Mesothelial cell of epicardium (in vitro differentiated cells): ENCODE data around the gene PCNX2. TPM values are rescaled to one million over a fixed set of nuclear protein-coding genes. Genes with fewer than 3 reads are reported as not detected.

ENCODE experiments used
- DNase-seq, 2 experiments: peaks; one replicate each; pipeline ENCODE4 v3.0.0; 2021; ENCODE audit warnings: low spot score in 2 of 2; ENCODE audit not compliant: unreplicated experiment in 2 of 2
- H3K27ac Mint-ChIP-seq: 2 replicates; pipeline ENCODE4 v1.8.0; 2021; ENCODE audit warnings: mixed read lengths
- H3K27me3 Mint-ChIP-seq: 2 replicates; pipeline ENCODE4 v1.8.0; 2021; ENCODE audit warnings: low read depth, mixed read lengths
- H3K36me3 Mint-ChIP-seq: 2 replicates; pipeline ENCODE4 v1.8.0; 2021; ENCODE audit warnings: mixed read lengths
- H3K4me1 Mint-ChIP-seq: 2 replicates; pipeline ENCODE4 v1.8.0; 2021; ENCODE audit warnings: mixed read lengths
- H3K4me3 Mint-ChIP-seq: 2 replicates; pipeline ENCODE4 v1.8.0; 2021; ENCODE audit warnings: mild to moderate bottlenecking, moderate library complexity, mixed read lengths
- H3K9me3 Mint-ChIP-seq: 2 replicates; pipeline ENCODE4 v1.8.0; 2021; ENCODE audit warnings: mixed read lengths
- total RNA-seq: library from RNA; stranded (reverse); gene quantifications from 3 replicates; pipeline ENCODE4 v1.2.1, GENCODE V29; 2021
- TF ChIP-seq, protein P1 (sequence below): fragments of 200-600 bp; sonication (generic); IDR thresholded peaks from one replicate; pipeline ENCODE4 v1.5.0; 2021; ENCODE audit warnings: antibody characterized with exemption; ENCODE audit not compliant: unreplicated experiment

Gene PCNX2
- total RNA-seq, 1 donor from 2014 or later: 28.4 TPM

DNA sequence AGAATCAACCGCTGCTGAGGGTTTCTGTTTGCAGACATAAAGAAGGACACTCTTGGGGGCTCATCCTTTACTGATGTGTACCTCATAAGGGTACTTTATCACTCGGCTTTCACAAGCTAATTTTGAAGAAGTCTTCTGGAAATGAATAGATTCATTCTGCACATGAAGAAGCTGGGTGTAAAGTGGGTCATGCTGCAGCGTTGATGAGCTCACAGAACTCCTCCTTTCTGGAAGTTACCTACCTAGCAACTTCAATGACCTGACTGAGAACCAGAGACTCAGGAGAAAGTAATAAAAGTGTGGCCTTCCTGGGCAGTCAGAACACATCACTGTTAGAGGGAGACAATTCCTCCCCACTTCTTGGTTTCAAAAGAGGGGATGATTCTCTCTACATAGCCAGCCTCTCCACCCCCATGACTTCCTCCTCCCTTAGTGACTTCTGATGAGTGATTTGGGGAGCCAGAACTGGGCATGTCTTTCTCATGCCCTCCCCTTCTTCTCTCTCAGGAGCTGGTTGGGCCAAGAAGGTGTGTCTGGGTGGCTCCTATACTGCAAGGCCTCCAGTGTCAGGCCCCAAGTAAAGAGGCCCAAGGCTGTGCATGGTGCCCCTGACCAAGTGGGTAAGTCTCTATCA is 27.0 kb downstream of the PCNX2 start:
- H3K27ac Mint-ChIP-seq: no peak overlapping the region
- H3K4me3 Mint-ChIP-seq: no peak overlapping the region

DNA sequence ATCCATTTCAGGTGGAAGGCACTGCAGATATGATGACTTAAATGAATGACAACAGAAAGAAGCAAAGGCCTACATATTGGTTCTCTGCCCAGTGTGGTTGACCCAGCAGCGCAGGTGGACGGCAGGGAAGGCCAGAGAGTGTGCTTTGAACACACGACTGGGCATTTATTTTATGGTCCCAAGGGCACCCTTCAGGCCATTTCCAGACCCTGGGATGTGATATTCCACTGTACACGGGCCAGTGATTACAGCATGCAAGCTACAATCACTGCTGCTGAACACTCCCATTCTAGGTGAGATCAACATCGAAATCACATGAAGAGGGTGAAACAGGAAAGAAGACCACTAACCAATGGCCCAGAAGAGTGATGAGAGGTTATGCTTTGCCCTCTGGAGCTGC is 33.8 kb downstream of the PCNX2 start:
- peaks cover 31% of the 10 kb centered on the region for H3K36me3 Mint-ChIP-seq
- H3K4me3 Mint-ChIP-seq: no peak overlapping the region
- TF ChIP-seq, protein P1, sequence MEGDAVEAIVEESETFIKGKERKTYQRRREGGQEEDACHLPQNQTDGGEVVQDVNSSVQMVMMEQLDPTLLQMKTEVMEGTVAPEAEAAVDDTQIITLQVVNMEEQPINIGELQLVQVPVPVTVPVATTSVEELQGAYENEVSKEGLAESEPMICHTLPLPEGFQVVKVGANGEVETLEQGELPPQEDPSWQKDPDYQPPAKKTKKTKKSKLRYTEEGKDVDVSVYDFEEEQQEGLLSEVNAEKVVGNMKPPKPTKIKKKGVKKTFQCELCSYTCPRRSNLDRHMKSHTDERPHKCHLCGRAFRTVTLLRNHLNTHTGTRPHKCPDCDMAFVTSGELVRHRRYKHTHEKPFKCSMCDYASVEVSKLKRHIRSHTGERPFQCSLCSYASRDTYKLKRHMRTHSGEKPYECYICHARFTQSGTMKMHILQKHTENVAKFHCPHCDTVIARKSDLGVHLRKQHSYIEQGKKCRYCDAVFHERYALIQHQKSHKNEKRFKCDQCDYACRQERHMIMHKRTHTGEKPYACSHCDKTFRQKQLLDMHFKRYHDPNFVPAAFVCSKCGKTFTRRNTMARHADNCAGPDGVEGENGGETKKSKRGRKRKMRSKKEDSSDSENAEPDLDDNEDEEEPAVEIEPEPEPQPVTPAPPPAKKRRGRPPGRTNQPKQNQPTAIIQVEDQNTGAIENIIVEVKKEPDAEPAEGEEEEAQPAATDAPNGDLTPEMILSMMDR: no peak
- no peaks in the 10 kb centered on the region for H3K27me3 Mint-ChIP-seq
- no peak for DNase-seq
- H3K9me3 Mint-ChIP-seq: no peaks in the 10 kb centered on the region
- H3K4me1 Mint-ChIP-seq: peaks cover 1% of the 10 kb centered on the region
- H3K27ac Mint-ChIP-seq: no peak overlapping the region

More for the DNA sequence above, 27.0 kb downstream of the PCNX2 start:
- H3K4me1 Mint-ChIP-seq: no peaks in the 10 kb centered on the region
- no peak for DNase-seq
- TF ChIP-seq, protein P1: no peak
- H3K27me3 Mint-ChIP-seq: no peaks in the 10 kb centered on the region
- peaks cover 10% of the 10 kb centered on the region for H3K36me3 Mint-ChIP-seq
- H3K9me3 Mint-ChIP-seq: peaks cover 9% of the 10 kb centered on the region

DNA sequence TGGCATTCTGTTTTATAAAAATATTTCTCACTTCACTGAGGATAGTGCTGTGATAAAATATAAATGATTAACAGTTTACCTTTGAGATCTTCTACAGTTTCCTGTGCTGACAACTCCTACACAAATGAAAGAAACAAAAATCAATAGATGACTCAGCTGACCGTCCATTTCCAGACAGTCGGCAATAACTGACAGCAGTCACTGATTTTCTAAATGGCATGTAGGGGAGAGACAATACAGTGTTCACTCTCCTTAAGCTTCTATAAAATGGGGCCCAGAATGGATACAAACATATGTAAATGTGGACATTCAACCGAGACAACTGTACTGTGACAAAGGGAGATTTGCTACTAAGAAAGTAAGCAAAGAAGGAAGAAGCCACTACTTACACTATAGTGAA is 34.3 kb downstream of the PCNX2 start:
- H3K27me3 Mint-ChIP-seq: no peaks in the 10 kb centered on the region
- H3K4me1 Mint-ChIP-seq: peaks cover 2% of the 10 kb centered on the region
- no peak for DNase-seq
- peaks cover 31% of the 10 kb centered on the region for H3K36me3 Mint-ChIP-seq
- H3K9me3 Mint-ChIP-seq: no peaks in the 10 kb centered on the region
- H3K27ac Mint-ChIP-seq: no peak overlapping the region
- TF ChIP-seq, protein P1: no peak
- H3K4me3 Mint-ChIP-seq: no peak overlapping the region

DNA sequence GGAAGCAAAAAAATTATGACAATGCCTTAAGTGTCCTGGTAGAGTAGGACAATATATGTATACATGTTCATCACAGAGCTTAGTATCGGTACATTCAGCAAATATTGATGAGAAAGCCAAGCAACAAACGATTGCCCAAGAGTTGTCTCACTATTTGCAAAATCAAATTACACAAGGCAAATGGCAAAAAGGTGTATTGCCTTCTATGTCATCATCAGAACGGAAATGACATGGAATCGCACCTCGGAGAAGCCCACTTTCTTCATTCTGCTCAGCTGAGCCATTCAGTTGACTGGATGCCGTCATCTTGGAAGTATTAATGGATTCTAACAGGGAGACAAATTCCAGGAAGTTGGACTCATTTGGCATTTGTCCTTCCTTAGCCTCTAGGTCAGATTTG is 37.7 kb downstream of the PCNX2 start:
- Mint-ChIP-seq H3K36me3 (peaks cover 31% of the 10 kb centered on the region), H3K4me1 (peaks cover 15% of the 10 kb centered on the region), H3K9me3 (no peaks in the 10 kb centered on the region), H3K4me3 (no peak overlapping the region), H3K27ac (no peak overlapping the region), H3K27me3 (no peaks in the 10 kb centered on the region)
- TF ChIP-seq, protein P1: no peak
- DNase-seq: no peak

DNA sequence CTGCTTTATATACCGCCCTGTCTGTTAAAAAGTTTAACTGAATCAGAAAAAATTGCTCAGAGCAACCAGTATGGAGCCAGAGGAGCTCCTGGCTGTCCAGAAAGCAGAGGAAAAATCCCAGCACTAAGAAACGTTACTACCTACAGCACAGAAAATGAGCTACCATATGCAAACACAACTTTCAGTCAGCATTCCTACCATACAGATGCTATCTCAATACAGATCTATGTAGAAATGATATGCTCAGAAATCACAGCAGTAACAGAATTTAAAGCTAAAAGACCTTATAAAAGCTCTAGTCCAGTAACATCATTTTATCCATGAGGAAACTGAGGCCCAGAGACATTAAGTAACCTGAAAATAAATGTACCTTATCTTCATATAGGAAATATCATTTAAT is 38.7 kb downstream of the PCNX2 start:
- Mint-ChIP-seq H3K36me3 (peaks cover 29% of the 10 kb centered on the region), H3K27me3 (no peaks in the 10 kb centered on the region), H3K4me1 (peaks cover 15% of the 10 kb centered on the region), H3K4me3 (no peak overlapping the region), H3K9me3 (no peaks in the 10 kb centered on the region), H3K27ac (no peak overlapping the region)
- TF ChIP-seq, protein P1: no peak
- no peak for DNase-seq
